SK-N-SH treated with all-trans-retinoic acid at 6 μM for 48 hours (cell line): ENCODE data around the gene OLFML2B.

ENCODE experiments used
- ARNTL ChIP-seq: fragments of 450-650 bp; formaldehyde crosslinking; IDR thresholded peaks from 2 replicates; pipeline ENCODE4 v1.5.0; 2020; ENCODE audit warnings: low read depth, mild to moderate bottlenecking, moderate library complexity, borderline replicate concordance
- BACH2 ChIP-seq: fragments of 250-450 bp; sonication (Bioruptor Pico); IDR thresholded peaks from 2 replicates; pipeline ENCODE4 v1.9.0; 2021; ENCODE audit warnings: mild to moderate bottlenecking, borderline replicate concordance
- GLIS3 ChIP-seq: fragments of 250-450 bp; sonication (Bioruptor Pico); IDR thresholded peaks from 2 replicates; pipeline ENCODE4 v1.5.0; 2020; ENCODE audit warnings: mild to moderate bottlenecking, moderate library complexity
- ISL1 ChIP-seq: fragments of 250-450 bp; sonication (Bioruptor Pico); IDR thresholded peaks from 2 replicates; pipeline ENCODE4 v2.1.2; 2022; ENCODE audit warnings: mild to moderate bottlenecking, moderate library complexity
- PPARA ChIP-seq: fragments of 250-450 bp; sonication (Bioruptor Pico); IDR thresholded peaks from 2 replicates; pipeline ENCODE4 v1.5.0; 2020; ENCODE audit warnings: mild to moderate bottlenecking, borderline replicate concordance
- RARB ChIP-seq: fragments of 250-450 bp; sonication (Bioruptor Pico); IDR thresholded peaks from 2 replicates; pipeline ENCODE4 v1.8.0; 2021; ENCODE audit warnings: mild to moderate bottlenecking, moderate library complexity
- TCF4 ChIP-seq: fragments of 250-450 bp; sonication (Bioruptor Pico); IDR thresholded peaks from 2 replicates; pipeline ENCODE4 v1.8.0; 2021; ENCODE audit warnings: mild to moderate bottlenecking, moderate library complexity, borderline replicate concordance
- TOX ChIP-seq: fragments of 250-450 bp; sonication (Bioruptor Pico); IDR thresholded peaks from 2 replicates; pipeline ENCODE4 v1.8.0; 2021; ENCODE audit warnings: mild to moderate bottlenecking, moderate library complexity, borderline replicate concordance
- ZNF565 ChIP-seq: fragments of 450-650 bp; formaldehyde crosslinking; conservative IDR thresholded peaks from 2 replicates; pipeline ENCODE4 v1.5.0; 2020; ENCODE audit warnings: low read depth, mild to moderate bottlenecking, moderate library complexity
- TF ChIP-seq, protein P1 (sequence below): fragments of 250-450 bp; sonication (Bioruptor Pico); IDR thresholded peaks from 2 replicates; pipeline ENCODE4 v1.8.0; 2021; ENCODE audit warnings: low read depth, mild to moderate bottlenecking, moderate library complexity, borderline replicate concordance
- TF ChIP-seq, protein P2 (sequence below): fragments of 250-450 bp; sonication (Bioruptor Pico); IDR thresholded peaks from 2 replicates; pipeline ENCODE4 v1.8.0; 2020; ENCODE audit warnings: mild to moderate bottlenecking, moderate library complexity, borderline replicate concordance
- TF ChIP-seq, protein P3 (sequence below): fragments of 250-450 bp; sonication (Bioruptor Pico); IDR thresholded peaks from 2 replicates; pipeline ENCODE4 v1.5.1; 2021; ENCODE audit warnings: mild to moderate bottlenecking, moderate library complexity
- TF ChIP-seq, protein P4 (sequence below): fragments of 250-450 bp; sonication (Bioruptor Pico); IDR thresholded peaks from 2 replicates; pipeline ENCODE4 v1.5.0; 2020; ENCODE audit warnings: mild to moderate bottlenecking, moderate library complexity
- TF ChIP-seq, protein P5 (sequence below): fragments of 250-450 bp; sonication (Bioruptor Pico); IDR thresholded peaks from 2 replicates; pipeline ENCODE4 v1.5.1; 2020; ENCODE audit warnings: low read depth, mild to moderate bottlenecking, moderate library complexity

DNA sequence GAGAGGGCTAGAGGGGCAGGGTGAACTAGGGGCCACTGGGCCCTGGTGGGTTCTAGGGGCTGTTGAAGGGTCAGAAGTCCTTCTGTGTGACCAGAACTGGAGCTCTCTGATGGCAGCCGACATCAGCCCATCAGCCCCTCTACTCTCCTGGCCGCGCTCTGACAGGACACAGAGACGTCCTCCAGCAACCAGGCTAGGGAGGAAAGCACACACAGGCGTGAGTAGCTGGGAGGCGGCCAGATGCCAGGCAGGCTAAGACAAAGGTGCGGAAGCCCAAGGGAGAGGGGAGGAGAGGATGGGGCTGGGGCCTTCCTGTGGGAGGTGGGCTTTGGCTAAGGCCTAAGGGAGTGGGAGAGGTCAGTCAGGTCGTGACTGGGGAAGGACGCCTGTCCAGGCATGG is 50.8 kb downstream of the OLFML2B start:
- TF ChIP-seq ISL1 (CRISPR knock-in tag) = no peak
- TF ChIP-seq, protein P1, sequence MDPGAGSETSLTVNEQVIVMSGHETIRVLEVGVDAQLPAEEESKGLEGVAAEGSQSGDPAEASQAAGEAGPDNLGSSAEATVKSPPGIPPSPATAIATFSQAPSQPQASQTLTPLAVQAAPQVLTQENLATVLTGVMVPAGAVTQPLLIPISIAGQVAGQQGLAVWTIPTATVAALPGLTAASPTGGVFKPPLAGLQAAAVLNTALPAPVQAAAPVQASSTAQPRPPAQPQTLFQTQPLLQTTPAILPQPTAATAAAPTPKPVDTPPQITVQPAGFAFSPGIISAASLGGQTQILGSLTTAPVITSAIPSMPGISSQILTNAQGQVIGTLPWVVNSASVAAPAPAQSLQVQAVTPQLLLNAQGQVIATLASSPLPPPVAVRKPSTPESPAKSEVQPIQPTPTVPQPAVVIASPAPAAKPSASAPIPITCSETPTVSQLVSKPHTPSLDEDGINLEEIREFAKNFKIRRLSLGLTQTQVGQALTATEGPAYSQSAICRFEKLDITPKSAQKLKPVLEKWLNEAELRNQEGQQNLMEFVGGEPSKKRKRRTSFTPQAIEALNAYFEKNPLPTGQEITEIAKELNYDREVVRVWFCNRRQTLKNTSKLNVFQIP (CRISPR knock-in tag) = no peak
- TF ChIP-seq, protein P2, sequence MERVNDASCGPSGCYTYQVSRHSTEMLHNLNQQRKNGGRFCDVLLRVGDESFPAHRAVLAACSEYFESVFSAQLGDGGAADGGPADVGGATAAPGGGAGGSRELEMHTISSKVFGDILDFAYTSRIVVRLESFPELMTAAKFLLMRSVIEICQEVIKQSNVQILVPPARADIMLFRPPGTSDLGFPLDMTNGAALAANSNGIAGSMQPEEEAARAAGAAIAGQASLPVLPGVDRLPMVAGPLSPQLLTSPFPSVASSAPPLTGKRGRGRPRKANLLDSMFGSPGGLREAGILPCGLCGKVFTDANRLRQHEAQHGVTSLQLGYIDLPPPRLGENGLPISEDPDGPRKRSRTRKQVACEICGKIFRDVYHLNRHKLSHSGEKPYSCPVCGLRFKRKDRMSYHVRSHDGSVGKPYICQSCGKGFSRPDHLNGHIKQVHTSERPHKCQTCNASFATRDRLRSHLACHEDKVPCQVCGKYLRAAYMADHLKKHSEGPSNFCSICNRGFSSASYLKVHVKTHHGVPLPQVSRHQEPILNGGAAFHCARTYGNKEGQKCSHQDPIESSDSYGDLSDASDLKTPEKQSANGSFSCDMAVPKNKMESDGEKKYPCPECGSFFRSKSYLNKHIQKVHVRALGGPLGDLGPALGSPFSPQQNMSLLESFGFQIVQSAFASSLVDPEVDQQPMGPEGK (CRISPR knock-in tag) = no peak
- no peak for TF ChIP-seq GLIS3 (CRISPR knock-in tag)
- TF ChIP-seq, protein P3, sequence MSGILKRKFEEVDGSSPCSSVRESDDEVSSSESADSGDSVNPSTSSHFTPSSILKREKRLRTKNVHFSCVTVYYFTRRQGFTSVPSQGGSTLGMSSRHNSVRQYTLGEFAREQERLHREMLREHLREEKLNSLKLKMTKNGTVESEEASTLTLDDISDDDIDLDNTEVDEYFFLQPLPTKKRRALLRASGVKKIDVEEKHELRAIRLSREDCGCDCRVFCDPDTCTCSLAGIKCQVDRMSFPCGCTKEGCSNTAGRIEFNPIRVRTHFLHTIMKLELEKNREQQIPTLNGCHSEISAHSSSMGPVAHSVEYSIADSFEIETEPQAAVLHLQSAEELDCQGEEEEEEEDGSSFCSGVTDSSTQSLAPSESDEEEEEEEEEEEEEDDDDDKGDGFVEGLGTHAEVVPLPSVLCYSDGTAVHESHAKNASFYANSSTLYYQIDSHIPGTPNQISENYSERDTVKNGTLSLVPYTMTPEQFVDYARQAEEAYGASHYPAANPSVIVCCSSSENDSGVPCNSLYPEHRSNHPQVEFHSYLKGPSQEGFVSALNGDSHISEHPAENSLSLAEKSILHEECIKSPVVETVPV (CRISPR knock-in tag) = no peak
- TF ChIP-seq BACH2 (CRISPR knock-in tag) = no peak
- TF ChIP-seq RARB (CRISPR knock-in tag) = no peak
- no peak for TF ChIP-seq PPARA
- TF ChIP-seq, protein P4, sequence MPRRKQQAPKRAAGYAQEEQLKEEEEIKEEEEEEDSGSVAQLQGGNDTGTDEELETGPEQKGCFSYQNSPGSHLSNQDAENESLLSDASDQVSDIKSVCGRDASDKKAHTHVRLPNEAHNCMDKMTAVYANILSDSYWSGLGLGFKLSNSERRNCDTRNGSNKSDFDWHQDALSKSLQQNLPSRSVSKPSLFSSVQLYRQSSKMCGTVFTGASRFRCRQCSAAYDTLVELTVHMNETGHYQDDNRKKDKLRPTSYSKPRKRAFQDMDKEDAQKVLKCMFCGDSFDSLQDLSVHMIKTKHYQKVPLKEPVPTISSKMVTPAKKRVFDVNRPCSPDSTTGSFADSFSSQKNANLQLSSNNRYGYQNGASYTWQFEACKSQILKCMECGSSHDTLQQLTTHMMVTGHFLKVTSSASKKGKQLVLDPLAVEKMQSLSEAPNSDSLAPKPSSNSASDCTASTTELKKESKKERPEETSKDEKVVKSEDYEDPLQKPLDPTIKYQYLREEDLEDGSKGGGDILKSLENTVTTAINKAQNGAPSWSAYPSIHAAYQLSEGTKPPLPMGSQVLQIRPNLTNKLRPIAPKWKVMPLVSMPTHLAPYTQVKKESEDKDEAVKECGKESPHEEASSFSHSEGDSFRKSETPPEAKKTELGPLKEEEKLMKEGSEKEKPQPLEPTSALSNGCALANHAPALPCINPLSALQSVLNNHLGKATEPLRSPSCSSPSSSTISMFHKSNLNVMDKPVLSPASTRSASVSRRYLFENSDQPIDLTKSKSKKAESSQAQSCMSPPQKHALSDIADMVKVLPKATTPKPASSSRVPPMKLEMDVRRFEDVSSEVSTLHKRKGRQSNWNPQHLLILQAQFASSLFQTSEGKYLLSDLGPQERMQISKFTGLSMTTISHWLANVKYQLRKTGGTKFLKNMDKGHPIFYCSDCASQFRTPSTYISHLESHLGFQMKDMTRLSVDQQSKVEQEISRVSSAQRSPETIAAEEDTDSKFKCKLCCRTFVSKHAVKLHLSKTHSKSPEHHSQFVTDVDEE = no peak
- no peak for TF ChIP-seq TCF4 (CRISPR knock-in tag)
- no peak for TF ChIP-seq ZNF565 (CRISPR knock-in tag)
- no peak for TF ChIP-seq TOX (CRISPR knock-in tag)
- TF ChIP-seq, protein P5, sequence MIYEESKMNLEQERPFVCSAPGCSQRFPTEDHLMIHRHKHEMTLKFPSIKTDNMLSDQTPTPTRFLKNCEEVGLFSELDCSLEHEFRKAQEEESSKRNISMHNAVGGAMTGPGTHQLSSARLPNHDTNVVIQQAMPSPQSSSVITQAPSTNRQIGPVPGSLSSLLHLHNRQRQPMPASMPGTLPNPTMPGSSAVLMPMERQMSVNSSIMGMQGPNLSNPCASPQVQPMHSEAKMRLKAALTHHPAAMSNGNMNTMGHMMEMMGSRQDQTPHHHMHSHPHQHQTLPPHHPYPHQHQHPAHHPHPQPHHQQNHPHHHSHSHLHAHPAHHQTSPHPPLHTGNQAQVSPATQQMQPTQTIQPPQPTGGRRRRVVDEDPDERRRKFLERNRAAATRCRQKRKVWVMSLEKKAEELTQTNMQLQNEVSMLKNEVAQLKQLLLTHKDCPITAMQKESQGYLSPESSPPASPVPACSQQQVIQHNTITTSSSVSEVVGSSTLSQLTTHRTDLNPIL (CRISPR knock-in tag) = no peak
- TF ChIP-seq ARNTL = no peak
